CD4-positive, alpha-beta T cell treated with Interferon gamma for 1 hour (primary cell): Measurements from ENCODE around the gene ZNF804A.
"Not testable (repeated sequence)": the region's sequence is repeated elsewhere in the genome, so short reads cannot be mapped to it uniquely, and the experiment has no call there.

Experiments used
- DNase-seq: peaks from one replicate; pipeline ENCODE4 v3.0.0-alpha.2; 2020

Gene ZNF804A

DNA sequence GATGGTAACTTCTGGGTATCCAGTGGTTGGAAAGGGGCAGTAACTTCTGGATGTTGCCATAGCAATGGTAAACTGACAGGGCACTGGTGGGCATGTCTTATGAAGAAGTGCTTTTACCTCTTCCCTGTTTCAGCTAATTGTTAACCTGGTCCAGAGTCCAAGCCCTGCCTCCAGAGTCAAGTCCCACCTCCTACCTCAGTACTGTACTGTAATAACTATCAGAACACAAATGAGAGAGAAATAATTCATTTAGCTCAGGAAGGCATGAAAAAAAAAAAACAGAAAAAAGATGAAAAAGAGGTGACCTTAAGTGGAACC, 237.0 kb downstream of the ZNF804A start:
- no peak for DNase-seq

DNA sequence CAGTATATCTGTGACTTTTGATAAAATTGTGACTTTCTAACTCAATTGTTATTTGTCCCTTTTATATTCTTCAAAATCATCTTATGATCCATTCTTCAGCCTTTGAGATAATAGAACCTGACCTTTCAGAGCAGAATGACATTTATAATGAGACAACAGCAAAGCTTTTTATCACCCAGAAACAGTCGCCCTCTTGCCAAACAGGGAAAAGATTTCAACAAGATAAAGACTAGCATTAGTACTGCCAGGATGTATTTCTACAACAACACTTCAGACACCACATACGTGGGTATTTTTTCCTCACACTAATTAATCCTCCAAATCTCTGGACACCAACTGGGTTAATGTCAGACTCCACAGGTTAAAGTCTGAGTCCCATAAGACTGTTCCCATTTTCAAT, 249.0 kb downstream of the ZNF804A start:
- DNase-seq = no peak

- no peak for DNase-seq
Measured at GRCh38 chr2:184849516-184849915, 251.2 kb downstream of the ZNF804A start.

DNA sequence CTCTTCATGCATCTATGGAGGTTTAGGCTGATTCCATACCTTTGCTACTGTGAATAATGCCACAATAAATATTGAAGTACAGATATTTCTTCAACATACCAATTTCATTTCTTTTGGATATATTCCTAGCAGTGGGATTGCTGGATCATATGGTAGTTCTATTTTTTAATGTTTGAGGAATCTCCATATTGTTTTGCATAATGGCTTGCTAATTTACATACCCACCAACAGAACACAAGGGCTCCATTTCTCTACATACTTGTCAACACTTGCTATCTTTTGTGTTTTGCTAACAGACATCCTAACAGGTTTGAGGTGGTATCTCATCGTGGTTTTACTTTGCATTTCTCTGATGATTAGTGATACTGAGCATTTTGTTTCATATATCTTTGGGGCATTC, 253.2 kb downstream of the ZNF804A start:
- DNase-seq = no peak

GRCh38 chr2:184859187-184859586, 260.9 kb downstream of the ZNF804A start:
- no peak for DNase-seq

DNA sequence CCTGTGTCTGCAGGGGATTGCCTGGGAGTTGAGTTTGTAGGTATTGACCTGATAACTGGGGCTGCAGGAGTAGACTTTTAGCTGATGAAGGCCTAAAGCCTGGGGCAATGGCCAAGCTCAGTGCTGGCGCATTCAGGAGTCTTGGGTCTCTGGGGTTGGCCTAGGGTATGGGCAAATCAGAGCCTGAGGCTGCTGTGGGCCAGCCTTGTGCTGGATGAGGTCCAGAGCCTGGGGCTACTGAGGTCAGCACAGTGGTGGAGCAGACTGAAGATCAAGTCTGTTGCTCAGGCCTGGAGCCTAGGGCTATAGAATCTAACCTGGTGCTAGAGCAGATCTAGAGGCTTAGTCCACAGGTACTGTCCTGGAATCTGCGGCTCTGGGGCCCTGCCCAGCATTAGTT, 262.4 kb downstream of the ZNF804A start:
- no peak for DNase-seq

DNA sequence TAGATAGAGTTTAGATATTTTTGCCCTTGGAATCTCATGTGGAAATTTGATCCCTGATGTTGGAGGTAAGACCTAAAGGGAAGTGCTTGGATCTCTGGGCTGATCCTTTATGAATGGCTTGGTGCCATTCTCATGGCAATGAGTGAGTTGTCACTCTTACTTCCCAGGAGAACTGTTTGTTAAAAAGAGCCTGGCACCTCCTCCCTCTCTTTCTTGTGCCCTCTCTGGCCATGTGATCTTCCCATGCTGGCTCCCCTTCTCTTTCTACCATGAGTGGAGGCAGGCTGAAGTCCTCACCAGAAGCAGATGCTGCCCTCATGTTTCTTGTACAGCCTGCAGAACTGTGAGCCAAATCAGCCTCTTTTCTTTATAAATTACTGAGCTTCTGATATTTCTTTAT, 276.9 kb downstream of the ZNF804A start:
- no peak for DNase-seq

GRCh38 chr2:184875911-184876310, 277.6 kb downstream of the ZNF804A start:
- no peak for DNase-seq

DNA sequence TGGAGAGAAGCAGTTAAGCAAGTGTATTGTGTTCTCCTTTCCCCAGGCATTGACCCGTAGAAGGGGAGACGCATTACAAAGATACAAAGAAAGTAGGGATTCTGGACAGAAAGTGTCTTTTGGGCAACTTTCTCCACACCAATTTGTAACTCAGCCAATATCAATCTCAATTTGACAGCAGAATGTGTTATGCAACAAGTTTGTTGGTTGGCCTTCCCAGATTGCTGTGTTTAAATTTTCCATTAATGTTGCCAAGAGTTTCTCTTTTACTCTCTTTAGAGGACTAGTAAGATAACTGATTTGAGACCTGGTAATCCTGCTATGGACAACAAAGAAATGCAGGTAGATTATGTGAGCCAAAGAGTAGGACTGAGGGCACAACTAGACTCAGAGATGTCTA, 279.6 kb downstream of the ZNF804A start:
- no peak for DNase-seq

GRCh38 chr2:184879671-184880070, 281.3 kb downstream of the ZNF804A start:
- no peak for DNase-seq

DNA sequence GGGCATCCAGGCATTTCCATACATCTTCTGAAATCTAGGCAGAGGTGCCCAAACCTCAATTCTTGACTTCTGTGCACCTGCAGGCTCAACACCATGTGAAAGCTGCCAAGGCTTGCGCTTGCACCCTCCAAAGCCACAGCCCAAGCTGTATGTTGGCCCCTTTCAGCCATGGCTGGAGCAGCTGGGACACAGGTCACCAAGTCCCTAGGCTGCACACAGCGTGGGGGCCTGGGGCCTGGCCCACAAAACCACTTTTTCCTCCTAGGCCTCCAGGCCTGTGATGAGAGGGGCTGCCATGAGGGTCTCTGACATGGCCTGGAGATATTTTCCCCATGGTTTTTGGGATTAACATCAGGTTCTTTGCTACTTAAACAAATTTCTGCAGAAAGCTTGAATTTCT, 288.3 kb downstream of the ZNF804A start:
- DNase-seq = not testable (repeated sequence)

GRCh38 chr2:184890311-184890710, 292.0 kb downstream of the ZNF804A start:
- no peak for DNase-seq

DNA sequence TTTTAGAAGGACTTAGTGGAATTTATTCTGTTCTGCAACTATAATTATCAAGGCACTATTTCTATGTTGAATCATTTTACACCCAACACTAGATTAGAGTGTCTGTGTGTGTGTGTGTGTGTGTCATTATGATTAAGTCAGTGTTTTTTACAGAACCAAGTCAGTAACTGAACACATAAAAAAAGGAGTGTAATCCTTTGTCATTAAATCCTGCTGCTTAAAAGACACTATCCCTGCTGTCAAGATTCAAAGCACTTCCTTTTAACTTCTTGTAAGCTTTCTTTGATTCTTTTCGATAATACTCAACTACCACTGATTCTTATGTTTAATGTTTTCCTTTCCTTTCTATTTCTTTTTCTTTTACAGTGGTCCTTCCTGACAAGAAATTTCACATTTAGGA, 306.7 kb downstream of the ZNF804A start:
- no peak for DNase-seq

DNA sequence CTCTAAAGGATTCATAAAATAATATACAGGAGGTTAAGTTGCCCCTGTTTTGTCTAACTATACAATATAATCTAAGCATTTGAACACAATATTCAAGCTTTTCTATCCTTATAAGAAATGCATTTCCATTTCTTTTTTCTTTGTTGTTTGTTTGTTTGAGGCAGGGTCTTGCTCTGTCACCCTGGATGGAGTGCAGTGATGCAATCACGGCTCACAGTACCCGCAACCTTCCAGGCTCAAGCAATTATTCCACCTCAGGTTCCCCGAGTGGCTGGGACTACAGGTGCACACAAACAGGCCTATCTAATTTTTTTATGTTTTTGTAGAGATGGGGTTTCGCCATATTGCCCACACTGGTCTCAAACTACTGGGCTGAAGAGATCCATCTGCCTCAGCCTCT, 307.8 kb downstream of the ZNF804A start:
- DNase-seq = no peak

DNA sequence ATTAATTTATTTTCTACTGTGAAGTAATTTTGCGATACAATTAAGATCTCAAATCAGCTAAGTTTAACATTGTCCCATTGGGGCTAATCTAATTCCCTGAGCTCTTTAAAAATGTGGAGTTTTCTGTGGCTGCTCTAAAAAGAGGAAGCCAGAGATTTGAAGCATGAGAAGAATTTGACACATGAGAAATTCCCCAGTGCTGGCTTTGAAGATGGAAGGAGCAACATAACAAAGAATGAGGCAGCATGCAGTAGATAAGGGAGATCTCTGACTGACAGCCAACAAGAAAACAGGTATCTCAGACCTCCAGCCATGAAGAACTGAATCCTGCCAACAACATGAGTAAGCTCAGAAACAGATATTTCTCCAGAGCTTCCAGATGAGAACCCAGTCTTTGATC, 308.4 kb downstream of the ZNF804A start:
- DNase-seq = no peak

DNA sequence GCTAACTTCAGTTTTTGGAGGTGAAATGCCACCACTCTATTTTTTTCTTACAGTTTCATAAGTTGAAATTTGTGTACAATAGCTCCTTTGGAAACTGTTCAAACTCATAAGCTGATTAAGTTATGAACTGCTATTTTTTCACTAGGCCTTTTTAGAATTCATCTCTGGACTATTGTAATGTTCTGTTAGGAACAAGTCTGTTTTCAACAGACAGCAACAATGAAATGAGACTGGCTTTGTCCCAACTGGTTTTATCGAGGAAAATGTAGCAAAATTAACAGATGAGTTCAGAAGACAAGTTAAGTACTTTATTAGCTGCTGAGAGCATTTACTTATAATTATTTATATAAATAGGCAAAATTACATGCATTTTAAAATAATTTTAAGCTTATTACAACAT, 310.6 kb downstream of the ZNF804A start:
- no peak for DNase-seq

GRCh38 chr2:184920451-184920965, 322.2 kb downstream of the ZNF804A start:
- no peak for DNase-seq

DNA sequence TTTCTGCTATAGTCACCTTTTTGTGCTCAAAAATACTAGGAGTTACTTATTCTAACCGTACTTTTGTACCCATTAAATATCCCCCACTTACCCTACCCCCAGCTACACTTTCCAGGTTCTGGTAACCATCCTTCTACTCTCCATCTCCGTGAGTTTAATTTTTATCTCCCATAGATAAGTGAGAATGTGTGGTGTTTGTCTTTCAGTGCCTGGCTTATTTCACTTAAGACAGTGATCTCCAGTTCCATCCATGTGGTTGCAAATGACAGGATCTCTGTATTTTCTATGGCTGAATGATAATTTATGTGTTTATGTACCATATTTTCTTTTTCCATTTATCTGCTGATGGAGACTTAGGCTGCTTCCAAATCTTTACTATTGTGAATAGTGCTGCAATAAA, 323.3 kb downstream of the ZNF804A start:
- no peak for DNase-seq

GRCh38 chr2:184923751-184924150, 325.4 kb downstream of the ZNF804A start:
- DNase-seq = no peak

- DNase-seq = no peak
Measured at GRCh38 chr2:184927040-184927439, 328.7 kb downstream of the ZNF804A start.

DNA sequence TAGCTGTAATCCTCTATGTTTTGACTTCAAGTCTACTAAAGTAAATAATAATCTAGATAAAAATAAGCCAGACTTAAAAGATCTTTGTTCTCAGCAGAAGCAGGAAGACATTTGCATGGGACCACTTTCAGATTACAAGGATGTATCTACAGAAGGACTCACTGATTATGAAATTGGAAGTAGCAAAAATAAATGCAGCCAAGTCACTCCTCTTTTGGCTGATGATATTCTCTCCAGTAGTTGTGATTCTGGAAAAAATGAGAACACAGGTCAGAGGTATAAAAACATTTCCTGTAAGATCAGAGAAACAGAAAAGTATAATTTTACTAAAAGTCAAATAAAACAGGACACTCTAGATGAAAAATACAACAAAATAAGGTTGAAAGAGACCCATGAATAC, 338.4 kb downstream of the ZNF804A start:
- DNase-seq = no peak

GRCh38 chr2:184938221-184938985, 340.1 kb downstream of the ZNF804A start:
- no peak for DNase-seq

DNA sequence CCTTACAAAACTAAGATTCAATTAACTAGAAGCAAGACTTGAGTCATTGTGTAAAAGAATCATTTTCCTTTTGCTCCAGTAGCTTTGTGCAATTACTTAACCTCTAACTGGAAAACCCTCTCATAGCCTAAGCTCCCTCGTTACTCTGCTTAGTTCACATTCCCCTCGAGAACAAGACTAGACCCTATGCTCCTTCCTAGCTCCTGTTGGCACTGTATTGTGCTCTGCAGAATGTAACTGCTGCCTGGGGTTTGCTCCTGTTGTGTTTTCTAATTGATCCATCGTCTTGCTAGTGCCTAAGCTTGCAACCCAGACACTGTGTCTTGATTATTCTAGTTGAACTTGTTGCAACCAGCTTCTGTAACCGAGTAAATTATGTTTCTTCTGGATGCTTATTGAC, 347.0 kb downstream of the ZNF804A start:
- DNase-seq = no peak

GRCh38 chr2:184945824-184946223, 347.5 kb downstream of the ZNF804A start:
- DNase-seq = no peak

DNA sequence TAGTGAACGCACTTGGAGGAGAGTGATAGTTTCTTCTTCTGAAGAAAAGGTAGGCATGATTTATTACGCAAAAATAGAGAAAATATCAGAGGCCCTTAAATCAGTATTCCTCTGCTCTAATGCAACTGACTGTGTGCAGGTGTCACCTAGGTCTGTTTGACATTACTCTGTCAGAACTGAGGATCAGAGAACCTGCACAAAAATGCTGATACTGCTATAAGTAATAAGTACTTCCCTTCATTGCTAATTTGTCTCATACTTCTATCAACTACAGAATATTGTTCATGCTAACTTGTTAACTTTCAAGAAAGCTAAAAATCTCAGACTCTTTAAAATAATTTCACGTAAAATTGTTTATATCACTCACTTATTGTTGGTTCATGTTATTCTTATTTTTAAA, 358.5 kb downstream of the ZNF804A start:
- DNase-seq = no peak
